ENCODE results near the gene TMCO1. TPM values are rescaled to one million over a fixed set of nuclear protein-coding genes. Genes with fewer than 3 reads are reported as not detected.
A peak's percentile ranks its signal among the peaks of the same experiment; 100 is the strongest.

TMCO1 gene
- total RNA-seq, 1 donor from 2014 or later: 102 TPM

DNA sequence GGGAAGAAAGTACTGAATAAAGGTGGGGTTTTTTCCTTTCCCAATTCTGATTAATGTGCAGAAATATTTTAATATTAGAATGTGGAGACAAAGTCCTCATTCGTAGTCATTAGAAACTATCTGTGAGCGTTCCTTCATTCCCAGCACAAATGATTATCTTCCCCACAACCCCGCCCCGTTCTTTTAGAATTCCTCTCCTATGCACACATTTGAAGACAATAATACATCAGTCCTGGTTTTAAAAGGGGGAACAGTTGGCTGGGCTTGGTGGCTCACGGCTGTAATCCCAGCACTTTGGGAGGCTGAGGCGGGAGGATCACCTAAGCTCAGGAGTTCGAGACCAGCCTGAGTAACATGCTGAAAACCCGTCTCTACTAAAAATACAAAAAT is 71.2 kb downstream of the TMCO1 start:
- DNase-seq (ENCODE audit: low spot score, unreplicated experiment): no peak
- no peak for TF ChIP-seq CTCF (IDR thresholded peaks at IDR 0.05; ENCODE audit: unreplicated experiment)
- H3K4me1 Mint-ChIP-seq (ENCODE audit: low read depth): peaks cover 8% of the 10 kb centered on the region
- H3K4me3 Mint-ChIP-seq (ENCODE audit: low read depth): peak overlapping the region; percentile 96
- no peaks in the 10 kb centered on the region for H3K9me3 Mint-ChIP-seq (ENCODE audit: low read depth)
- H3K27ac Mint-ChIP-seq: peak overlapping the region; percentile 98
- H3K36me3 Mint-ChIP-seq (ENCODE audit: insufficient read depth): peaks cover 7% of the 10 kb centered on the region
- peaks cover 6% of the 10 kb centered on the region for H3K27me3 Mint-ChIP-seq

DNA sequence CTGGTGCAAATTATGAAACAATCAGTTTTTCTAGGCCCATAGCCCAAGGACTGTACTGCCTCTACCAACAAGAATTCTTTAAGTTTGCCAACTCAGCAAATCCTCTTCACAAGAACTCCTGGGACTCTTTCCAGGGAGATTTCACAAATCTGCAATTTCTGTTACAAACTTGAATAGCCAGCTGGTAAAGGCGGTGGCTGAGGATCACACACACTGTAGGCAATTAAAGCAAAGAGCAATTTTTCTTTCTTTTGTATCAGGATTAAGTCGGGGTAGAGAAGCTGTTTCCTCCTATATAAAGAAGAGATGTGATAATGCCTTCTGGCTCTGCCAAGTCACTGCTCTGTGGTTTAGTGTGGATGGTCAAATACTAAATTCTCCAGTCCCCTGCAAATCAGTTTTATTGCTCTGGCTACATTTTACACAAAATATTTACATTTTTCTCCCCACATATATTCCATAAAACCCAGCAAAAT is 72.0 kb downstream of the TMCO1 start:
- TF ChIP-seq CTCF (IDR thresholded peaks at IDR 0.05; ENCODE audit: unreplicated experiment): no peak
- Mint-ChIP-seq H3K9me3 (ENCODE audit: low read depth) (no peaks in the 10 kb centered on the region), H3K36me3 (ENCODE audit: insufficient read depth) (peaks cover 15% of the 10 kb centered on the region), H3K4me1 (ENCODE audit: low read depth) (peaks cover 8% of the 10 kb centered on the region), H3K27me3 (peaks cover 6% of the 10 kb centered on the region), H3K4me3 (ENCODE audit: low read depth) (peak overlapping the region; percentile 96), H3K27ac (no peak overlapping the region)
- no peak for DNase-seq (ENCODE audit: low spot score, unreplicated experiment)

- Mint-ChIP-seq H3K4me1 (ENCODE audit: low read depth) (peaks cover 8% of the 10 kb centered on the region), H3K27ac (no peak overlapping the region), H3K27me3 (no peaks in the 10 kb centered on the region), H3K4me3 (ENCODE audit: low read depth) (no peak overlapping the region), H3K9me3 (ENCODE audit: low read depth) (peaks cover 3% of the 10 kb centered on the region), H3K36me3 (ENCODE audit: insufficient read depth) (peaks cover 26% of the 10 kb centered on the region)
- no peak for TF ChIP-seq CTCF (IDR thresholded peaks at IDR 0.05; ENCODE audit: unreplicated experiment)
- DNase-seq (ENCODE audit: low spot score, unreplicated experiment): no peak
Measured at GRCh38 chr1:165695031-165695430, 73.6 kb downstream of the TMCO1 start.

DNA sequence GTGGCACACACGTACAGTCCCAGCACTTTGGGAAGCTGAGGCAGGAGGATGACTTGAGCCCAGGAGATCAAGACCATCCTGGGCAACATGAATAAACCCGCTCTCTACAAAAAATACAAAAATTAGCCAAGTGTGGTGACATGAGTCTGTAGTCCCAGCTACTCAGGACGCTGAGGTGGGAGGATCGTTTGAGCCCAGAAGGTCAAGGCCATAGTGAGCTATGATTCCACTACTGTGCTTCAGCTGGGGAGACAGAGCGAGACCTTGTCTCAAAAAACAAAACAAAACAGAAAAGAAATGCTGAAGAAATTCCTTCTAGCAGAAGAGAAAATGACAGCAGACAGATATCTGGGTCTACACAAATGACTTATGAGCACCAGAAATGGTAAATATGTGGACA is 80.6 kb downstream of the TMCO1 start:
- H3K4me1 Mint-ChIP-seq (ENCODE audit: low read depth): no peaks in the 10 kb centered on the region
- peaks cover 8% of the 10 kb centered on the region for H3K9me3 Mint-ChIP-seq (ENCODE audit: low read depth)
- H3K36me3 Mint-ChIP-seq (ENCODE audit: insufficient read depth): peaks cover 41% of the 10 kb centered on the region
- no peak overlapping the region for H3K4me3 Mint-ChIP-seq (ENCODE audit: low read depth)
- no peak for DNase-seq (ENCODE audit: low spot score, unreplicated experiment)
- no peak overlapping the region for H3K27ac Mint-ChIP-seq
- no peak for TF ChIP-seq CTCF (IDR thresholded peaks at IDR 0.05; ENCODE audit: unreplicated experiment)
- H3K27me3 Mint-ChIP-seq: no peaks in the 10 kb centered on the region

DNA sequence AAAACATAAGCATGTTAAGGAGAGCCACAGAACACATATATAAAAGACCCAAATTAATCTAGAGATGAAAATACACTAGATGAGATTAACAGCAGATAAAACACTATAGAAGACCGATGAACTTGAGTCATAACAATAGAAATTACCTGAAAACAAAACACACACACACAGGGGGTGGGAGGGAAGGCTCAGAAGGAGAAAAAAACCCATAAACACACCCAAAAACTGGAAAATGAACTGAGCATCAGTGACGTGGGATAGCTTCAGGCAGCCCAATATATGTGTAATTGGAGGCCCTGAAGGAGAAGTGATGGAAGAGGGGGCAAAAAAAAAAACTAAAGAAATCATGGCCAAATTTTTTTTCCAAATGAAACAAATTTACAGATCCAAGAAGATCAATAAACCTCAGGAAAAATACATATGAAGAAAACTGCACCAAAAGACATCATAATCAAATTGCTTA is 81.7 kb downstream of the TMCO1 start:
- H3K27me3 Mint-ChIP-seq: no peaks in the 10 kb centered on the region
- no peak overlapping the region for H3K27ac Mint-ChIP-seq
- peaks cover 38% of the 10 kb centered on the region for H3K36me3 Mint-ChIP-seq (ENCODE audit: insufficient read depth)

More for the DNA sequence above, 81.7 kb downstream of the TMCO1 start:
- Mint-ChIP-seq H3K4me1 (ENCODE audit: low read depth) (no peaks in the 10 kb centered on the region), H3K9me3 (ENCODE audit: low read depth) (peaks cover 8% of the 10 kb centered on the region), H3K4me3 (ENCODE audit: low read depth) (no peak overlapping the region)
- TF ChIP-seq CTCF (IDR thresholded peaks at IDR 0.05; ENCODE audit: unreplicated experiment): no peak
- DNase-seq (ENCODE audit: low spot score, unreplicated experiment): no peak

Measured in progenitor cell of endocrine pancreas (in vitro differentiated cells).